ENCODE measurements around the gene SUMO3. TPM values are rescaled to one million over a fixed set of nuclear protein-coding genes. Genes with fewer than 3 reads are reported as not detected.

SUMO3 gene
- total RNA-seq, 4 donors from 2014 or later = 18.3 to 56.7 (median 38.1) TPM

GRCh38 chr21:44793592-44794374 is 24.1 kb downstream of the SUMO3 start:
- WGBS, 2 donors (ENCODE audit: low coverage in 1 of 2) = 20 to 24% methylated on average over 4 of the region's 4 CpGs
- no peak for TF ChIP-seq POLR2A (IDR thresholded peaks at IDR 0.05)
- no peak for TF ChIP-seq CTCF (IDR thresholded peaks at IDR 0.05)
- TF ChIP-seq EP300 (IDR thresholded peaks at IDR 0.05; ENCODE audit: low read depth) = no peak
- no peak for TF ChIP-seq POLR2AphosphoS5 (IDR thresholded peaks at IDR 0.05)
- no peaks in the 10 kb centered on the region for H3K36me3 ChIP-seq

GRCh38 chr21:44792702-44793591 is 24.9 kb downstream of the SUMO3 start:
- Histone ChIP-seq H3K36me3 (no peaks in the 10 kb centered on the region), H3K27ac (no peak overlapping the region), H3K9me3 (no peaks in the 10 kb centered on the region), H3K4me1 (peaks cover 3 to 24% (median 10%) of the 10 kb centered on the region in 4 donors), H3K27me3 (no peaks in the 10 kb centered on the region), H3K4me3 (no peak overlapping the region)
- TF ChIP-seq EP300 (IDR thresholded peaks at IDR 0.05; ENCODE audit: low read depth) = no peak
- peak; percentile 77 to 79 (median 77) for TF ChIP-seq CTCF (IDR thresholded peaks at IDR 0.05)
- WGBS, 2 donors (ENCODE audit: low coverage in 1 of 2) = 23 to 31% methylated on average over 3 to 10 of the region's 10 CpGs
- in situ Hi-C loops (cut with MboI; ENCODE audit: low pct_ligation_motif_present in 1 of 4, low pct_unique_long_range_greater_than_20kb in 1 of 4, low sequenced_read_pairs in 3 of 4) = loop anchor here (5.0 to 25.0 kb wide), 4 partner anchors 278 to 288 kb away; no protein-coding TSS in a partner anchor
- peak; percentile 47 for DNase-seq
- intact Hi-C loops (cut with DNase I; ENCODE audit: low total_unique reads) = no loop called here

More at GRCh38 chr21:44793592-44794374, 24.1 kb downstream of the SUMO3 start:
- Histone ChIP-seq H3K4me1 (peaks cover 3 to 24% (median 10%) of the 10 kb centered on the region in 4 donors), H3K27ac (peak overlapping the region in 1 of 4 donors; percentile 17), H3K4me3 (no peak overlapping the region), H3K27me3 (no peaks in the 10 kb centered on the region), H3K9me3 (no peaks in the 10 kb centered on the region)
- intact Hi-C loops (cut with DNase I; ENCODE audit: low total_unique reads) = no loop called here
- no peak for DNase-seq
- in situ Hi-C loops (cut with MboI; ENCODE audit: low pct_ligation_motif_present in 1 of 4, low pct_unique_long_range_greater_than_20kb in 1 of 4, low sequenced_read_pairs in 3 of 4) = loop anchor here (5.0 to 25.0 kb wide), 4 partner anchors 279 to 289 kb away; no protein-coding TSS in a partner anchor

GRCh38 chr21:44791993-44792392 is 25.9 kb downstream of the SUMO3 start:
- intact Hi-C loops (cut with DNase I; ENCODE audit: low total_unique reads) = no loop called here
- Histone ChIP-seq H3K4me3 (no peak overlapping the region), H3K27ac (no peak overlapping the region), H3K9me3 (no peaks in the 10 kb centered on the region), H3K36me3 (no peaks in the 10 kb centered on the region), H3K4me1 (peaks cover 3 to 24% (median 10%) of the 10 kb centered on the region in 4 donors), H3K27me3 (no peaks in the 10 kb centered on the region)
- no peak for DNase-seq
- TF ChIP-seq CTCF (IDR thresholded peaks at IDR 0.05) (no peak), POLR2A (IDR thresholded peaks at IDR 0.05) (no peak), EP300 (IDR thresholded peaks at IDR 0.05; ENCODE audit: low read depth) (no peak), POLR2AphosphoS5 (IDR thresholded peaks at IDR 0.05) (no peak)
- 98 to 100% methylated on average over 3 to 5 of the region's 5 CpGs for WGBS, 2 donors (ENCODE audit: low coverage in 1 of 2)
- in situ Hi-C loops (cut with MboI; ENCODE audit: low pct_ligation_motif_present in 1 of 4, low pct_unique_long_range_greater_than_20kb in 1 of 4, low sequenced_read_pairs in 3 of 4) = loop anchor here (5.0 to 25.0 kb wide), 4 partner anchors 277 to 287 kb away; no protein-coding TSS in a partner anchor

- in situ Hi-C loops (cut with MboI; ENCODE audit: low pct_ligation_motif_present in 1 of 4, low pct_unique_long_range_greater_than_20kb in 1 of 4, low sequenced_read_pairs in 3 of 4) = loop anchor here (5.0 to 25.0 kb wide), 4 partner anchors 276 to 286 kb away; no protein-coding TSS in a partner anchor
- Histone ChIP-seq H3K4me3 (no peak overlapping the region), H3K27ac (no peak overlapping the region), H3K36me3 (no peaks in the 10 kb centered on the region), H3K9me3 (no peaks in the 10 kb centered on the region), H3K4me1 (peaks cover 3 to 25% (median 10%) of the 10 kb centered on the region in 4 donors), H3K27me3 (no peaks in the 10 kb centered on the region)
- intact Hi-C loops (cut with DNase I; ENCODE audit: low total_unique reads) = no loop called here
- TF ChIP-seq CTCF (IDR thresholded peaks at IDR 0.05) (no peak), POLR2AphosphoS5 (IDR thresholded peaks at IDR 0.05) (no peak), EP300 (IDR thresholded peaks at IDR 0.05; ENCODE audit: low read depth) (no peak), POLR2A (IDR thresholded peaks at IDR 0.05) (no peak)
- DNase-seq = no peak
- 85 to 88% methylated on average over 1 to 5 of the region's 5 CpGs for WGBS, 2 donors (ENCODE audit: low coverage in 1 of 2)
Measured at GRCh38 chr21:44791246-44791645, 26.6 kb downstream of the SUMO3 start.
